Activated naive CD4-positive, alpha-beta T cell treated with anti-CD3 and anti-CD28 coated beads, Interleukin-2, amount 50 U/mL, for 16 hours (primary cell): Measurements from ENCODE around the gene PSTPIP1.

ENCODE experiments used
- DNase-seq: peaks from one replicate; pipeline ENCODE4 v3.0.0-alpha.2; 2020

The PSTPIP1 gene

GRCh38 chr15:77020348-77021087 is 25.6 kb downstream of the PSTPIP1 start:
- DNase-seq: no peak

DNA sequence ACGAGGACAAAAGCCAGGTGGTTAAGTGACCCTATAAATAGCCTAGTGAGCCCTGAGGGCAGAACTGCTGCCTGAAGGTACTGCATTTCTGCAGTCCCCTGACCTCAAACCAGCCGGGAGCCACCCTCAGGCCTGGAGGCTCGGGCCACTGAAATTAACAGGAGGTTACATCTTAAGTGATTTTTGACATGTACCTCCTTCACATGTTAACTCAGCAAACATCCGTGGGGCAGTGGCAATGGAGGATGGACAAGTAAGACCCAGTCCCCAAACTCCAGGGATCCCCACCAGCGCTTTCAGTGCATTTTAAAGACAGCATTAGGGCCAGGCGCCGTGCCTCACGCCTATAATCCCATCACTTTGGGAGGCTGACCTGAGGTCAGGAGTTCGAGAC is 26.2 kb downstream of the PSTPIP1 start:
- DNase-seq: peak; percentile 4

GRCh38 chr15:77021803-77022381 is 27.0 kb downstream of the PSTPIP1 start:
- DNase-seq: peak; percentile 12

DNA sequence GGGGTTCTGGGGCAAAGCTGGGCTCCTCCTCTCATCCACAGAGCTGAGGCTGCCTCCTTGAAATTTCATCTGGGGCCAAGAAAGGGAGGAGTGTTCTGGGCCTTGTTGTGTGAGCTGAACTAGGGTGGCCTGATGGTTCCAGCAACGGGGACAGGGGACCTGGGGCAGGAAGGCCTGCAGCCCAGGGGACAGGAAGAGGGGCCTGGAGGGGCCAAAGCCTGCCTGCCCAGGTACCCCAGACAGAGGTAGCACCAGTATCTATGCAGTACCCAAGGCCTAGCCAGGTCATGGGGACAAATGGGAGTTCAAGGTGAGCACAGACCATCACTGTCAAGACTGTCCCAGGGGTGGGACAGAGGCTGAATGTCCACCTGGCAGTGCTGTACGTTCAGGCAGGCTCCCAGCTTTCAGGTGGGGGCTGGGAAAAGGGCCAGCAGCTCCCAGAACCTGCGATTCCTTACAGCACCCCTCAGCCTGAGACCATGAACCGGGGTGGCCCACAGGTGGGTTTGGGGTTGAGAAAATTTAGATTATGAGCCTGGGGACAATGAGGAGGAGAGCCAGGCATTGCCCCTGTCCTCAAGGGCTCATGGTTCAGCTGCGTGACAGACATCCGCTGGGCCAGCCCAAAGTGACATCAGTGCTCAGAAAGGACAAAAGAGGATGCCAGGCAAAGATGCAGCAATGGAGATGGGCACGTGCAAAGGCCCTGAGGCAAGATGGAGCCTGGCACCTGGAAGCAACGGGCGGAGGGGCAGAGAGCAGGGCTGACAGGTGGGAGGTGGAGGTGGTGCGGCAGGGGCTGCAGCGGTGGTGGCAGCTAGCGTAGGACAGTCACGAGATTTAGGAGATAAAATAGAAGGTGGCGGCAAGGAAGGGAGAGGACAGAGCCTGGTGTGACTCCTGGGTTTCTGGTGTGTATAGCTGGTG is 28.0 kb downstream of the PSTPIP1 start:
- DNase-seq: peak; percentile 5

DNA sequence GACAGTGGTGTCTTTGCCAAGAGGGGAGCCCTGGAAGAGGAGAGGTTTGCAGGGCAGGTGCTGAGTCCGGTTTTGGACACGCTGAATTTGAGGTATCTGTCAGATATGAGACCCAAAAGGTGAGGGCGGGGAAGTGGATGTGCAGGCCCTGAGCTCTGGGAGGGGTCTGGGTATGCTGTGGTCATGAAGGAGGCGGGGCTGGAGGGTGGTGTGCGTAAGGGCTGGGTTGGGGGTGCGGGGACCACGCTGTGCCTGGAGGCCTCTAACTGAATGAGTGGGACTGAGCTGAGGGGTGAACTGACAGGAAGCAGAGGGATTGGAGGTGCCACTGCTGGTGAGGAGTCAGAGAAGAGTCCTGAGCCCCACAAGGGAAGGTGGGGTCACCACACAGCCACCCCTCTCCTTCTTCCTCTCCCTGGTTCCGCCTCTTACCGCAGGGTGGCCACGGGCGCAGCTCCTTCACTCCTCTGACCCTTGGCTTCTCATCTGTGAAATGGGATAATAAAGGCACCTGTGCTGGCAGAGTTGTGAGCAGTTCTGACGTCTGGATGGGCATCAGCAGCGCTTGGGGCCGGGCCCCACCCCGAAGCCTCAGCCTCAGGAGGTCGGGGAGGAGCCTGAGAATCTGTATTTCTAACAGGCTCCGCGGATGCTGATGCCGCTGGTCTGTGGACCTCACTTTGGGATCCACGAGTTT is 28.8 kb downstream of the PSTPIP1 start:
- DNase-seq: peak; percentile 9

- DNase-seq: peak; percentile 75
Measured at GRCh38 chr15:77024273-77025082, 29.6 kb downstream of the PSTPIP1 start.

DNA sequence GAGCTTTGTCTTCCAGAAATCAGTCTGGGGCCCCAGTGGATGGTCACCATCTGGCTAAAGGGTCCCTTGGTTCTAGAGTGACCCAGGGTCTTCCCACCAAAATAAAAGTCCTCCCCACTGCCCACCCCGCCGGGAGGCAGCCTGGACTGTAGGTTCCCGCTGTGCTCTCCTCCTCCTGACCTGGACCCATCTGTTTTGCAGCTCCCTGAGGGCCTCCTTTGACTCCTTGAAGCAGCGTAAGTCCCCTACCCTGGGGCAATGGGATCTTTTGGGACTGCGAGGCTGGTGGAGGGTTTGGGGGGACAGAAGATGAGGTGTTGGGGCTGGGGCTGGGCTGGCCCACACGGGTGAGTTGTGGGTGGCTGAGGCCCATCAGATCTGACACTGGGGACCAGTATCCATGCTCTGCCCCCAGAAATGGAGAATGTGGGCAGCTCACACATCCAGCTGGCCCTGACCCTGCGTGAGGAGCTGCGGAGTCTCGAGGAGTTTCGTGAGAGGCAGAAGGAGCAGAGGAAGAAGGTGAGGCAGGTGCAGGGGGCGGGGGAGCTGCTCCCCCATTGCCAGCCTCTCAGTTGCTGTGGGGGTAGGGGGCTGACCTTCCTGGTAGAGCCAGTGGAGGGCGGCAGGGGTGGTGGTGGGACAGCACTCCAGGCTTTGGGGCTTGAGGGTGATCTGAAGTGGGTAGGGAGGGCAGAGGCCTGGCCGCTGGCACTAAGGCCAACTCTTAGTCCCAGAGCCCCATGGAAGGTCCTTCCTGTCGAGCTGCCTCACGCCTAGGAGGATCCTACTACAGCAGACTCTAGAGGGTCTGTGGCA is 30.4 kb downstream of the PSTPIP1 start:
- DNase-seq: peak; percentile 6

GRCh38 chr15:77025941-77026411 is 31.1 kb downstream of the PSTPIP1 start:
- peak; percentile 7 for DNase-seq

DNA sequence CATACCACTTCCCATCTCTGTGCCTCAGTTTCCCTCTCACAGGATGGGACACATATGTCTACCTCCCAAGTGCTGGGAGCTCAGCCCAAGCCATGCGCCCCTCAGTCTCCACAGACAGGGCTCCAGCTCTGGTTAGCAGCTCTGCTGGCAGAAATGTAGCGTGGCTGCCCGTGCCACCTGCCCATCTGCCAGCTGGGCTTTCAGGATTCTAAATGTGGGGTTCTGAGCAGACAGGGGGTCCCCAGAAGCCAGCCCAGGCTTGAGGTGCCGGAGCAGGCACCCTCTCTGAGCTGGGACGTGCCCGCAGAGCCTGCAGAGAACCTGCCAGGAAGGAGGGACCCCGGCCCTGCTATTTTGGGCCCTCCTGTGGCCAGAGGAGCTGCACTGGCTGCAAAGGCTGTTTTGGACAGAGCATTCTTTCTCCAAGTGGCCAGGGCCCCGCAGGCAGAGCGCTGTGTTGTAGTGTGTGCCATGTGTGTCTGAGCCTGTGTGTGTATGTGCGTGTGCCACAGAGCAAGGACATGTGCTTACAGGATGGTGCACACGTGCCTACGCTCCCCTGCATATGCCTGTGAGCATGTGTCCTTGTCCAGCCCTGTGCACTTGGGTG is 31.7 kb downstream of the PSTPIP1 start:
- DNase-seq: peak; percentile 3

DNA sequence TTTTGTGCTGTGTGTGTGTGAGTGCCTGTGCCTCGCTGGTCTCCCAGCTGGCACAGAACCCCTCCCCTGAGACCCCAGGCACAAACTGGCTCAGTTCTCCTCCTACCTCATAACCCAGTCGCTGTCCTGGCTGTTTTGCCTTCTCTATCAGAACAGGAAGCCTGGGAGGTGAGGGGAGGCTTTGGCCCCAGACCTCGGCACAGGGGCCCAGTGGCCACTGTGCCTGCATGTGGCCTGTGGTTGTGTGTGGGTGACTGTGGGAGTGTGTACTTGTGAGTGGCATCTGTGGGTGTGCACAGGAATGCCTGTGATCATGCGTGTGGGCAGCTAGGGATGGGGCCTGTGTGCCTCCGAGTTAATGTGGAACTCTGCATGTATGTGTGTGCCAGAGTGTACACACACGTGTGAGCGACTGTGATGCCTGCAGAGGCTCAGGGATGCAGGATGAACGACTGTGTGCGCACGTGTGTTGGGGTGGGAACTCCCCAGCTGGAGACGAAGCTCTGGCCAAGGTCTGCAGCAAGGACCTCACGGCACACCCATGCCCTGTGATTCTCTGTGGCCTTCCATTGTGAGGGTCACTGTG is 32.3 kb downstream of the PSTPIP1 start:
- DNase-seq: no peak

DNA sequence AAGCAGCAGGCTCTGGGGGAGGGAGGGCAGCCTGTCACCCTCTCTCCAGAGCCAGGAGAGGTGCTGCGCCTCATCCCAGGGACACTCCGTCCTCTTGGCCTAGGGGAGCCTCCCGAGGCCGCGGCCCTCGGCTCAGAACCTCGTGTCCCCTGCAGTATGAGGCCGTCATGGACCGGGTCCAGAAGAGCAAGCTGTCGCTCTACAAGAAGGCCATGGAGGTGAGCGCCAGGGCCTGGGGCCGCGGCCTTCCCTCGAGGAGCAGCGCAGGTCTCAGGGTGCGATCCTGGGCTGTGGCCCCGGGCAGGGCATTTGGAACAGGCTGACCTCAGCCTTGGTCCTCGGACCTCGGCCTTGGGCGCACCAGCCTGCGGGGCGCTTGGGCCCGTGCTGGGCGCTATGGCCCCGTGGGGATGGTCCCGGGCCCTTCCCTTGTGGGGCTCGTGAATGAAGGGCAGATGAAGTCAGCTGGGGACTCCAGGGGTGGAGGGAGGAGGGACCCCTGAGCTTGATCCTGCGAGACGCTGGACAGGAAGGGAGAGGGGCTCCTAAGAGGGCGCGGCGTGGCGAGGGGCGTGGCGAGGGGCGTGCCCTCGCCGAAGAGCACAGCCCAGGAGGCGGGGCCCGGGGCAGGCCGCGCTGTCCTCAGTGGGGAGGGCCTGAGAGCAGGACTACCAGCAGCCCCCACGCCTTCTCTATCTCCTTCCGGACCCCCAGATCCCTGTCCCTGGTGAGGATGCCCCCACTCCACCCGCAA is 32.9 kb downstream of the PSTPIP1 start:
- DNase-seq: no peak

DNA sequence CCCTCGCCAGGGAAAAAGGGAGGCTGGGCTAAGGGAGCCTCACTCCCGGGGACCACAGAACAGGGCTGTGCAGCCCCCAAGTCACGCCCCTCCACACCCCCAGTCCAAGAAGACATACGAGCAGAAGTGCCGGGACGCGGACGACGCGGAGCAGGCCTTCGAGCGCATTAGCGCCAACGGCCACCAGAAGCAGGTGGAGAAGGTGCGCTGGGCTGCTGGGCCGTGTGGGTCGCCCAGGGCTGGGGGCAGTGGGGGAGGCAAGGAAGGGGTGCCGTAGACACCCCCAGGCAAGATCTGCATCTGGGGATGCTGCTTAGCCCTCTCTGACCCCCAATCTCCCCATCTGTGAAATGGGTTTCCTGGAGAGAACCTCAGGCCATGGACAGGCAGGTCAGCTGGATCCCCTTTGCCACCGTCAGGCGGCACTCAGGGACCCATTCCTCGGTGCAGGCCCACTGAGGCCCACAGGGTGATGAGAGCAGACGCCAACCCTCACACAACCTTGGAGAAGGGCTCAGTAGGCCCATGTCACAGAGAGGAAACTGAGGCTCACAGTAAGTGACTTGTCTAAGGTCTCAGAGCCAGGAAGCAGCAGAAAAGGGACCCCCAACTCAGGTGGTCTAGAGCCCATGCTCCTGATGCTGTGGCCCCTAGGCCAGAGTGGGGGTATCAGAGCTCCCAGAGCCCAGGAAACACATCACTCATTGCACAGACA is 33.7 kb downstream of the PSTPIP1 start:
- no peak for DNase-seq

GRCh38 chr15:77029166-77030047 is 34.5 kb downstream of the PSTPIP1 start:
- DNase-seq: no peak

GRCh38 chr15:77030048-77030927 is 35.4 kb downstream of the PSTPIP1 start:
- peak; percentile 10 for DNase-seq

- peak; percentile 9 for DNase-seq
Measured at GRCh38 chr15:77030928-77031375, 36.0 kb downstream of the PSTPIP1 start.

DNA sequence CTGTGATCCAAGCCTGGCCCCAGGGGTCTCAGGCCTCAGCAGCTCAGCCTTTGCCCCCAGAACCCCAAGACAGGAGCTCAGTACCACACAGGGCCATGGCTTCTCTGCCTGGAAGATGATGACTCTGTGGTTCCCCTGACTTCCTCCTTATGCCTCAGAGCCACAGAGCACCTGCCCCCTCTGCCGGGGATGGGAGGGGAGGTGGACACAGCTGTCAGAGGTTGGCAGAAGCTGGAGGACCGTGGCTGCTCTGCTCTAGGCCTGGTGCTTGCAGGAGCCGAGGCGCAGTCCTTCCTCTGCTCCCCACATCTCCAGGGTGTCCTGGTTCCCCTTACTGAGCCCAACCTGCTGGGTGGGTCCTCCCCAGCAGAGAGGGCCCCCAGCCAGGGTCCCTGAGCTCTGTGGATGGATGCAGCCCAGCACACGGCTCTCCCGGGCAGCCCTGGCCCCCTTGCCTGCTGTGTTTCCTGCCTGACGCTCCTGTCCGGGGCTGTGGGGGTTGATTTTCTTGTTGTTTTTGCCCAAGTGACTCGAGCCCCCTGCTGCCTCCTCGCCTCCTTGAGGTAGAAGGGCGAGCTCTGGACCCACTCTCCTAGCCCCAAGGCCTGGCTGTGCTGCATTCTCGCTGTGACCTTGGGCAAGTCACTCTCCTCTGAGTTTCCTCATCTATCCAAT is 36.6 kb downstream of the PSTPIP1 start:
- DNase-seq: peak; percentile 30
